Dedifferentiated amniotic fluid mesenchymal stem cell (primary cell): Measurements from ENCODE around the gene SMIM8.

Experiments
- DNase-seq: peaks from one replicate; pipeline ENCODE4 v3.0.0-alpha.2; 2016; ENCODE audit errors: extremely low spot score

The SMIM8 gene

DNA sequence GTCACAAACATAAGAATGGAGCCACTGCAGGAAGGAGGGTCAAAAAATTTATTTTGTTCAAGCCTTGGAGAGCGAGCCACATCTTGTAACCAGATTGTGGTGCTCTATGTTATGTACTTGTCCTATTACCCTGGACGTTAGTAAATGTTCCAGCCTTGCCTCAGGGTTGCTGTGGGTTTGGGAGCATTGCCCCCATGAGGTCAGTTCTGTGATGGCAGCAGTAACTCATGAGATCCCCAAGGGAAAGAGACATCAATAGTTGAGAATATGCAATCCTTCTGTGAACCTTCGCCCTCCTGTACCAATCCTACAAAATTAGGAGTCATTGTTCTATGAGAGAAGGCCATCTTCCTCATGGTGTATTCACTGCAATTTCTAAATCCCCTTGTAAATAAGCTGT lies 68.9 kb downstream of the SMIM8 start:
- DNase-seq: no peak
